Loucy (cell line): ENCODE data around the gene ADAR.

Experiments used
- H2AFZ ChIP-seq: fragments of 200-600 bp; sonication (generic); 2 replicates; pipeline ENCODE4 v1.6.0; 2016; ENCODE audit warnings: antibody characterized with exemption, mild to moderate bottlenecking, low read length, moderate library complexity
- H3F3A ChIP-seq: fragments of 200-600 bp; 2 replicates; pipeline ENCODE4 v1.6.0; 2016; ENCODE audit warnings: antibody characterized with exemption, low read depth, mild to moderate bottlenecking
- H3K27me3 ChIP-seq: fragments of 200-600 bp; sonication (generic); 2 replicates; pipeline ENCODE4 v1.6.1; 2014; ENCODE audit warnings: low read length, mild to moderate bottlenecking; ENCODE audit not compliant: insufficient read depth, poor library complexity, severe bottlenecking
- H3K36me3 ChIP-seq: fragments of 200-600 bp; sonication (generic); 2 replicates; pipeline ENCODE4 v1.6.1; 2016; ENCODE audit warnings: low read length; ENCODE audit not compliant: insufficient read depth
- H3K4me1 ChIP-seq: fragments of 200-600 bp; sonication (generic); 2 replicates; pipeline ENCODE4 v1.5.1; 2014; ENCODE audit warnings: low read length, mild to moderate bottlenecking; ENCODE audit not compliant: insufficient read depth, poor library complexity, severe bottlenecking
- H3K4me2 ChIP-seq: fragments of 200-600 bp; sonication (generic); 2 replicates; pipeline ENCODE4 v1.6.0; 2014; ENCODE audit warnings: antibody characterized with exemption, low read length, low read depth, mild to moderate bottlenecking; ENCODE audit not compliant: poor library complexity, severe bottlenecking
- H3K4me3 ChIP-seq: fragments of 200-600 bp; sonication (generic); 2 replicates; pipeline ENCODE4 v1.5.1; 2014; ENCODE audit warnings: low read length, mild to moderate bottlenecking, mixed read lengths; ENCODE audit not compliant: poor library complexity, severe bottlenecking
- H3K79me2 ChIP-seq: fragments of 200-600 bp; sonication (generic); 2 replicates; pipeline ENCODE4 v1.6.1; 2014; ENCODE audit warnings: low read length; ENCODE audit not compliant: insufficient read depth
- H3K9ac ChIP-seq: fragments of 200-600 bp; sonication (generic); 2 replicates; pipeline ENCODE4 v1.6.0; 2014; ENCODE audit warnings: mild to moderate bottlenecking, low read depth, low read length, moderate library complexity; ENCODE audit not compliant: poor library complexity, severe bottlenecking
- H3K9me2 ChIP-seq: fragments of 200-600 bp; sonication (generic); replicated peaks from 2 replicates; pipeline ENCODE4 v1.6.1; 2016; ENCODE audit warnings: low read depth, low read length, mixed read lengths
- H3K9me3 ChIP-seq: fragments of 200-600 bp; sonication (generic); 2 replicates; pipeline ENCODE4 v1.6.1; 2014; ENCODE audit warnings: mild to moderate bottlenecking, antibody characterized with exemption, low read length, low read depth; ENCODE audit not compliant: insufficient read depth
- H4K20me1 ChIP-seq: fragments of 200-600 bp; sonication (generic); 2 replicates; pipeline ENCODE4 v1.6.0; 2014; ENCODE audit warnings: antibody characterized with exemption, low read length, mild to moderate bottlenecking; ENCODE audit not compliant: insufficient read depth, poor library complexity, severe bottlenecking
- CTCF ChIP-seq: fragments of 200-600 bp; sonication (generic); conservative IDR thresholded peaks from 2 replicates; pipeline ENCODE4 v1.5.1; 2014; ENCODE audit warnings: mild to moderate bottlenecking, antibody characterized with exemption, low read length
- EZH2phosphoT487 ChIP-seq: fragments of 200-600 bp; IDR thresholded peaks from 2 replicates; pipeline ENCODE4 v1.6.1; 2018; ENCODE audit warnings: antibody characterized with exemption, mild to moderate bottlenecking, moderate library complexity, borderline replicate concordance

Gene ADAR

GRCh38 chr1:154557248-154557938 is 50.6 kb downstream of the ADAR start:
- H3F3A ChIP-seq = no peaks in the 10 kb centered on the region
- peaks cover 5% of the 10 kb centered on the region for H3K27me3 ChIP-seq
- H3K9ac ChIP-seq = peak overlapping the region; percentile 98
- peaks cover 39% of the 10 kb centered on the region for H3K4me1 ChIP-seq
- TF ChIP-seq CTCF (no peak), EZH2phosphoT487 (no peak)
- H2AFZ ChIP-seq = no peak overlapping the region
- H3K4me2 ChIP-seq = peak overlapping the region; percentile 80
- peaks cover 33% of the 10 kb centered on the region; the same call in 1 of the 2 replicates for H3K36me3 ChIP-seq
- H3K79me2 ChIP-seq = peaks cover 54% of the 10 kb centered on the region
- no peaks in the 10 kb centered on the region for H3K9me3 ChIP-seq
- H4K20me1 ChIP-seq = peaks cover 41% of the 10 kb centered on the region
- H3K9me2 ChIP-seq = no peaks in the 10 kb centered on the region
- peak overlapping the region; percentile 98 for H3K4me3 ChIP-seq

GRCh38 chr1:154556422-154556821 is 51.6 kb downstream of the ADAR start:
- TF ChIP-seq CTCF (no peak), EZH2phosphoT487 (no peak)
- Histone ChIP-seq H3K4me2 (peak overlapping the region; percentile 80), H3K9ac (peak overlapping the region; percentile 98), H3K4me1 (peaks cover 39% of the 10 kb centered on the region), H3K9me2 (no peaks in the 10 kb centered on the region), H3K79me2 (peaks cover 54% of the 10 kb centered on the region), H2AFZ (no peak overlapping the region), H3F3A (no peaks in the 10 kb centered on the region), H3K36me3 (peaks cover 42% of the 10 kb centered on the region; the same call in 1 of the 2 replicates), H3K9me3 (no peaks in the 10 kb centered on the region), H4K20me1 (peaks cover 44% of the 10 kb centered on the region), H3K4me3 (peak overlapping the region; percentile 98), H3K27me3 (peaks cover 5% of the 10 kb centered on the region)

GRCh38 chr1:154553056-154554030 is 54.6 kb downstream of the ADAR start:
- H4K20me1 ChIP-seq = peaks cover 44% of the 10 kb centered on the region
- no peaks in the 10 kb centered on the region for H3K9me2 ChIP-seq
- H3K9me3 ChIP-seq = no peaks in the 10 kb centered on the region
- H3K4me1 ChIP-seq = peaks cover 38% of the 10 kb centered on the region
- no peak overlapping the region for H3K4me2 ChIP-seq
- no peak overlapping the region for H3K4me3 ChIP-seq
- H3K36me3 ChIP-seq = peaks cover 67% of the 10 kb centered on the region; the same call in 1 of the 2 replicates
- H3K9ac ChIP-seq = no peak overlapping the region
- H2AFZ ChIP-seq = no peak overlapping the region
- peaks cover 59% of the 10 kb centered on the region for H3K79me2 ChIP-seq
- H3K27me3 ChIP-seq = peaks cover 5% of the 10 kb centered on the region
- TF ChIP-seq EZH2phosphoT487 = no peak
- H3F3A ChIP-seq = no peaks in the 10 kb centered on the region
